OCI-LY7 (cell line): ENCODE measurements around the gene MACROH2A2. TPM values are rescaled to one million over a fixed set of nuclear protein-coding genes. Genes with fewer than 3 reads are reported as not detected.

Experiments
- BruUV-seq: library from RNA; stranded (reverse); fragments of 400-500 nt; replicated peaks from 2 replicates; lab custom pipeline; 2021; lab: Mats Ljungman, UMichigan
- CTCF ChIA-PET: fragments of 300-600 bp; sonication (Branson Sonifier 250); formaldehyde crosslinking; loops from one replicate; lab custom pipeline; 2022; ENCODE audit warnings: antibody characterized with exemption; ENCODE audit not compliant: unreplicated experiment; lab: Charles Lee
- POLR2A ChIA-PET: fragments of 300-600 bp; sonication (Branson Sonifier 250); formaldehyde crosslinking; loops from one replicate; lab custom pipeline; 2022; ENCODE audit warnings: antibody characterized with exemption; lab: Charles Lee
- DNase-seq: peaks from one replicate; pipeline ENCODE4 v3.0.0-alpha.2; 2015; ENCODE audit warnings: low spot score
- H2AFZ ChIP-seq: fragments of 200-600 bp; sonication (generic), shearing (Covaris generic); 2 replicates; pipeline ENCODE4 v1.6.1; 2014; ENCODE audit warnings: mild to moderate bottlenecking, antibody characterized with exemption, low read length, moderate library complexity
- H3K27ac ChIP-seq: fragments of 200-600 bp; sonication (generic); 2 replicates; pipeline ENCODE4 v1.5.1; 2014; ENCODE audit warnings: mixed run types, low read depth, mild to moderate bottlenecking, moderate library complexity, low read length, inconsistent platforms; ENCODE audit not compliant: poor library complexity, severe bottlenecking
- H3K36me3 ChIP-seq: fragments of 200-600 bp; sonication (generic); 2 replicates; pipeline ENCODE4 v1.6.1; 2014; ENCODE audit warnings: mild to moderate bottlenecking, antibody characterized with exemption, low read length, moderate library complexity, mixed read lengths; ENCODE audit not compliant: insufficient read depth
- H3K4me1 ChIP-seq: fragments of 200-600 bp; sonication (generic); 2 replicates; pipeline ENCODE4 v1.5.1; 2014; ENCODE audit warnings: mild to moderate bottlenecking, low read length; ENCODE audit not compliant: insufficient read depth, poor library complexity, severe bottlenecking
- H3K4me2 ChIP-seq: fragments of 200-600 bp; sonication (generic); 2 replicates; pipeline ENCODE4 v1.6.1; 2014; ENCODE audit warnings: mild to moderate bottlenecking, low read length
- H3K4me3 ChIP-seq: fragments of 200-600 bp; sonication (generic); 2 replicates; pipeline ENCODE4 v1.5.1; 2014; ENCODE audit warnings: mild to moderate bottlenecking, low read depth, low read length; ENCODE audit not compliant: poor library complexity, severe bottlenecking
- H3K79me2 ChIP-seq: fragments of 200-600 bp; sonication (generic); 2 replicates; pipeline ENCODE4 v1.6.1; 2016; ENCODE audit warnings: low read depth, mild to moderate bottlenecking, low read length, moderate library complexity, mixed read lengths; ENCODE audit not compliant: insufficient read depth
- H3K9me2 ChIP-seq: fragments of 200-600 bp; sonication (generic); 2 replicates; pipeline ENCODE4 v1.6.1; 2016; ENCODE audit warnings: mild to moderate bottlenecking, low read length, mixed read lengths; ENCODE audit not compliant: insufficient read depth
- H3K9me3 ChIP-seq: fragments of 200-600 bp; sonication (generic); 2 replicates; pipeline ENCODE4 v1.6.1; 2014; ENCODE audit warnings: mild to moderate bottlenecking, mixed run types, low read length, mixed read lengths
- H4K20me1 ChIP-seq: fragments of 200-600 bp; sonication (generic); 2 replicates; pipeline ENCODE4 v1.6.1; 2014; ENCODE audit warnings: mild to moderate bottlenecking, antibody characterized with exemption, low read length, moderate library complexity, mixed read lengths; ENCODE audit not compliant: insufficient read depth
- EZH2phosphoT487 ChIP-seq: fragments of 200-600 bp; sonication (generic); IDR thresholded peaks from 2 replicates; pipeline ENCODE4 v1.6.1; 2018; ENCODE audit warnings: low read depth, borderline replicate concordance, mild to moderate bottlenecking, mixed run types, antibody characterized with exemption, low read length, moderate library complexity, mixed read lengths
- intact Hi-C: fragments of 100-400 bp; cut with micrococcal nuclease; formaldehyde crosslinking; loops from one replicate; pipeline ENCODE4 v1.10.0; 2022; ENCODE audit not compliant: unreplicated experiment
- total RNA-seq, 2 experiments: library from RNA; depleted of rRNA in 1 of 2; stranded (reverse); fragments of >200 nt in 1 of 2; shearing (Covaris generic) in 1 of 2; gene quantifications; 2 replicates each; pipeline ENCODE4 v1.2.3, GENCODE V29; 2014 to 2022
- TF ChIP-seq, protein P1 (sequence below): fragments of 200-600 bp; sonication (generic); conservative IDR thresholded peaks from 2 replicates; pipeline ENCODE4 v1.5.1; 2014; ENCODE audit warnings: mild to moderate bottlenecking, antibody characterized with exemption, low read length, moderate library complexity, mixed read lengths

Gene MACROH2A2
- total RNA-seq, 2 experiments from 2014 or later: not detected

DNA sequence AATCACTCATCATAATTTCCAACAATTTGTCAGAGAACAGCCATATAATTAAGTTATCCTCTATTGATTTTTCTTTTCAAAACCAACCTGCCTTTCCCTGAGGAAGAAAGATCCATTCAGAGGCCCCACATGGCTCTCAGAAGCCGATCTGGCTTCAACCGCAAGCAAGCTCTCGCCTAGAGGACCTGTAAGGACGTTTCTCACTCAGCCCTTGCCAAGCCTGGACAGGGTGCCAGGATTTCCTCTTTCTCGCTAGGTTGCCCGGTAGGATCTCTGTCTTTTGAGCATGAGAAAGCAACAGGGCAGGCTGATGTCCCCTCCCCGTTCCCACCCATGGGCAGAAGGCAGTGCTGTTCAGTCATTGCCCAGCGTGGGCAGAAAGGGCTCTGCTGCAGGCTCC is 67.0 kb downstream of the MACROH2A2 start:
- POLR2A ChIA-PET: no interaction called here
- Histone ChIP-seq H2AFZ (no peak overlapping the region), H3K4me3 (no peak overlapping the region), H3K79me2 (no peaks in the 10 kb centered on the region), H4K20me1 (no peaks in the 10 kb centered on the region), H3K4me2 (no peak overlapping the region), H3K36me3 (no peaks in the 10 kb centered on the region), H3K4me1 (no peaks in the 10 kb centered on the region), H3K9me3 (no peaks in the 10 kb centered on the region), H3K9me2 (no peaks in the 10 kb centered on the region), H3K27ac (no peak overlapping the region)
- intact Hi-C loops: loop anchor here (5.0 kb wide), 1 partner anchor 258 kb away; no protein-coding TSS in a partner anchor
- CTCF ChIA-PET: no interaction called here
- no TSS peak for BruUV-seq
- TF ChIP-seq, protein P1, sequence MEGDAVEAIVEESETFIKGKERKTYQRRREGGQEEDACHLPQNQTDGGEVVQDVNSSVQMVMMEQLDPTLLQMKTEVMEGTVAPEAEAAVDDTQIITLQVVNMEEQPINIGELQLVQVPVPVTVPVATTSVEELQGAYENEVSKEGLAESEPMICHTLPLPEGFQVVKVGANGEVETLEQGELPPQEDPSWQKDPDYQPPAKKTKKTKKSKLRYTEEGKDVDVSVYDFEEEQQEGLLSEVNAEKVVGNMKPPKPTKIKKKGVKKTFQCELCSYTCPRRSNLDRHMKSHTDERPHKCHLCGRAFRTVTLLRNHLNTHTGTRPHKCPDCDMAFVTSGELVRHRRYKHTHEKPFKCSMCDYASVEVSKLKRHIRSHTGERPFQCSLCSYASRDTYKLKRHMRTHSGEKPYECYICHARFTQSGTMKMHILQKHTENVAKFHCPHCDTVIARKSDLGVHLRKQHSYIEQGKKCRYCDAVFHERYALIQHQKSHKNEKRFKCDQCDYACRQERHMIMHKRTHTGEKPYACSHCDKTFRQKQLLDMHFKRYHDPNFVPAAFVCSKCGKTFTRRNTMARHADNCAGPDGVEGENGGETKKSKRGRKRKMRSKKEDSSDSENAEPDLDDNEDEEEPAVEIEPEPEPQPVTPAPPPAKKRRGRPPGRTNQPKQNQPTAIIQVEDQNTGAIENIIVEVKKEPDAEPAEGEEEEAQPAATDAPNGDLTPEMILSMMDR: no peak
- TF ChIP-seq EZH2phosphoT487: no peak
- no peak for DNase-seq

DNA sequence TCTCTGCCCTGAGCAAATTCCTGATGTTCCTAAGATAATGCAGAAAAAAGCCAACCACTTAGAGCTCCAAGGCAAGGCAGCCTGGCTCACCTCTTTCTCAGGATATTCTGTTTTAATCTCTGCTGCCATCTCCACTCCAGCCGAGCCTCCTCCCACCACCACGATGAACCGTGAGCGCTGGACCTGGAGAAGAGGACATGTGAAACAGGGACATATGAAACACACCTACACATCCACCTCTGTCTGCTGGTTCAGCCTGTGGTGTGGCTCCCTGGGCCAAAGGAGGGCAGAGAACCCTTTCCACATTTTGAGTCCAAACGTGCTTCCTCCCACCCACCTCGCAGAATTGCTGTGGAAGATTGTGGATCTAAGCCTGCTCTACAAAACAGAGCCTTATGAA is 67.8 kb downstream of the MACROH2A2 start:
- ChIA-PET POLR2A (no interaction called here), CTCF (no interaction called here)
- no peak for TF ChIP-seq EZH2phosphoT487
- TF ChIP-seq, protein P1: no peak
- Histone ChIP-seq H3K36me3 (no peaks in the 10 kb centered on the region), H3K79me2 (no peaks in the 10 kb centered on the region), H3K4me3 (no peak overlapping the region), H3K4me2 (no peak overlapping the region), H2AFZ (no peak overlapping the region), H3K27ac (no peak overlapping the region), H3K9me3 (no peaks in the 10 kb centered on the region), H3K4me1 (no peaks in the 10 kb centered on the region), H4K20me1 (no peaks in the 10 kb centered on the region), H3K9me2 (no peaks in the 10 kb centered on the region)
- DNase-seq: no peak
- BruUV-seq: no TSS peak
- intact Hi-C loops: no loop called here

DNA sequence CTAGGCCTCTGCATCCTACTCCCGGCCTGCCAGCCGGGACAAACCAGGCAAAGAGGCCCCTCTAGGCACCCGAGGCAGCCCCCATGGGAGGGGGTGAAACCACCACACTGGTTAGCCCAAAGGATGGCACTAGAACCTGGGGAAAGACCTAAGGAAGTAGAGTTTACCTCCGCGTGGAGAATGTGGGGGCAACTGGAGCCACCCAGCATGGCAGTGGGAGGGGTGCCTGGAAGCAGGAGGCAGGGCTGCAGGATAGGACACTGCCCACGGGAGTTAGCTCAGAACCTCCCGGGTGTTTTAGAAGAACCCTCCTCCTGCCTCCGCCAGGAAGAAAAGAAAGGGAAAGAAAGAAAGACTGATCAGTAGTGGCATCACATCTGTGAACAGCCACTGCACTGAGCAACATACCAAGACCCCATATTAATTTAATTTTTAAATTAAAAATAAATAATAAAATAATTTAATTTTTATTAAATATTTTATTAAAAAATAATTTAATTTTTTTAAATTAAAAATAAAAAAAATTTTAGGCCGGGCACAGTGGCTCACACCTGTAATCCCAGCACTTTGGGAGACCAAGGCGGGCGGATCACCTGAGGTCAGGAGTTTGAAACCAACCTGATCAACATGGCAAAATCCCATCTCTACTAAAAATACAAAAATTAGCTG is 68.8 kb downstream of the MACROH2A2 start:
- Histone ChIP-seq H2AFZ (no peak overlapping the region), H3K4me2 (no peak overlapping the region), H4K20me1 (no peaks in the 10 kb centered on the region), H3K4me1 (no peaks in the 10 kb centered on the region), H3K9me2 (no peaks in the 10 kb centered on the region), H3K9me3 (no peaks in the 10 kb centered on the region), H3K36me3 (no peaks in the 10 kb centered on the region), H3K27ac (no peak overlapping the region), H3K4me3 (no peak overlapping the region), H3K79me2 (no peaks in the 10 kb centered on the region)
- no peak for DNase-seq
- POLR2A ChIA-PET: interaction anchor here (1.2 kb wide), 1 partner anchor 8 kb away, joined by 3 read pairs; no protein-coding TSS in a partner anchor
- intact Hi-C loops: no loop called here
- BruUV-seq: no TSS peak
- CTCF ChIA-PET: no interaction called here
- TF ChIP-seq, protein P1: no peak
- TF ChIP-seq EZH2phosphoT487: no peak
